Endodermal cell (in vitro differentiated cells): ENCODE data around the gene AMOT. TPM values are rescaled to one million over a fixed set of nuclear protein-coding genes. Genes with fewer than 3 reads are reported as not detected.
A peak's percentile ranks its signal among the peaks of the same experiment; 100 is the strongest.

Experiments used
- DNase-seq: peaks from one replicate; pipeline ENCODE4 v3.0.0-alpha.2; 2017
- H3K27ac ChIP-seq: 2 replicates; pipeline ENCODE4 v1.5.1; 2013; ENCODE audit warnings: mild to moderate bottlenecking, low read depth, low read length, moderate library complexity
- H3K27me3 ChIP-seq: 2 replicates; pipeline ENCODE4 v1.6.1; 2013; ENCODE audit warnings: mild to moderate bottlenecking, low read length, moderate library complexity; ENCODE audit not compliant: insufficient read depth, control insufficient read depth, poor library complexity, severe bottlenecking
- H3K36me3 ChIP-seq: 2 replicates; pipeline ENCODE4 v1.7.0; 2013; ENCODE audit warnings: mild to moderate bottlenecking, low read length, moderate library complexity; ENCODE audit not compliant: control insufficient read depth, insufficient read depth
- H3K4me1 ChIP-seq: one replicate; pipeline ENCODE4 v1.7.0; 2013; ENCODE audit warnings: low read length; ENCODE audit not compliant: control insufficient read depth, insufficient read depth
- H3K4me3 ChIP-seq: 2 replicates; pipeline ENCODE4 v1.5.1; 2013; ENCODE audit warnings: mild to moderate bottlenecking, low read length, moderate library complexity
- H3K9ac ChIP-seq: 2 replicates; pipeline ENCODE4 v1.6.1; 2013; ENCODE audit warnings: mild to moderate bottlenecking, low read length, moderate library complexity; ENCODE audit not compliant: poor library complexity, severe bottlenecking; ENCODE audit errors: extremely low read depth
- H3K9me3 ChIP-seq: 2 replicates; pipeline ENCODE4 v1.6.1; 2013; ENCODE audit warnings: mild to moderate bottlenecking, low read length, moderate library complexity; ENCODE audit not compliant: control insufficient read depth
- H3K27ac Mint-ChIP-seq: 2 replicates; pipeline ENCODE4 v1.8.0; 2020; ENCODE audit warnings: mixed read lengths
- H3K27me3 Mint-ChIP-seq: 2 replicates; pipeline ENCODE4 v1.8.0; 2021; ENCODE audit warnings: mild to moderate bottlenecking, mixed read lengths; ENCODE audit not compliant: insufficient read depth
- H3K36me3 Mint-ChIP-seq: 2 replicates; pipeline ENCODE4 v1.8.0; 2020; ENCODE audit warnings: low read depth, mixed read lengths
- H3K4me1 Mint-ChIP-seq: 2 replicates; pipeline ENCODE4 v1.8.0; 2020; ENCODE audit warnings: mixed read lengths
- H3K4me3 Mint-ChIP-seq: 2 replicates; pipeline ENCODE4 v1.8.0; 2020; ENCODE audit warnings: mild to moderate bottlenecking, moderate library complexity, mixed read lengths
- H3K9me3 Mint-ChIP-seq: 2 replicates; pipeline ENCODE4 v1.8.0; 2020; ENCODE audit warnings: mild to moderate bottlenecking, mixed read lengths
- WGBS, 2 experiments: methylation state at CpG; one replicate each; pipeline versions ENCODE4 v1.1.5 to v1.1.7; 2013; ENCODE audit warnings: missing lambda C conversion rate in 2 of 2, mixed read lengths in 1 of 2; ENCODE audit not compliant: insufficient coverage in 1 of 2, insufficient read length in 1 of 2; 5-methylcytosine and 5-hydroxymethylcytosine counted together
- total RNA-seq, 2 donors: library from RNA; stranded (reverse); fragmentation: NEBNext Ultra II Directional in 1 of 2; extraction: Animal tissue kit (Norgen Biotek cat#: 25700) in 1 of 2; gene quantifications; 2 replicates in 1 of 2; 3 replicates in 1 of 2; pipeline ENCODE4 v1.2.1, GENCODE V29; 2021
- TF ChIP-seq, protein P1 (sequence below): fragments of 200-600 bp; sonication (generic); conservative IDR thresholded peaks from 2 replicates; pipeline ENCODE4 v1.5.0; 2021; ENCODE audit warnings: antibody characterized with exemption, mild to moderate bottlenecking

AMOT gene
- total RNA-seq, 2 donors from 2014 or later = 41.3 to 59.8 TPM

DNA sequence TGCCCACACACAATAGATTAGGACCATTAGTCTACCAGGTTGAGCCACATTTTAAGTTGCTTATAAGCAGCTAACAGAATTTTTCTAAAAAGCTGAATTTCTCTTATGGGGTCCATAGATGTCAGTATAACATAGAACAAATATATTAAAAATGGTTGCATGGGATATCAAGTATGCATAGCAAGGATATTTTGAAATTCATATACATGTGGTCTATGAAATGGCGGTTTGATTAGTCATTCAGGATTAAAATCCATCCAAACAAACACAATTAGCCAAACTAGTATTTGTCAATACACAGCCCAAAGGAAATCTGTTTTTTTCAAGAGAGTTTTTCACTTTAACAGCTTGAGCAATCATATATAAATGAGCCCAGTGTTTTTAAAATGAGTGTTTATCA is 33.5 kb upstream of the AMOT start:
- Histone ChIP-seq H3K36me3 (no peaks in the 10 kb centered on the region), H3K4me1 (no peaks in the 10 kb centered on the region), H3K4me3 (no peak overlapping the region), H3K9me3 (no peaks in the 10 kb centered on the region), H3K27ac (no peak overlapping the region), H3K9ac (no peak overlapping the region), H3K27me3 (no peaks in the 10 kb centered on the region)
- no peaks in the 10 kb centered on the region for H3K36me3 Mint-ChIP-seq
- H3K27ac Mint-ChIP-seq = no peak overlapping the region
- no peaks in the 10 kb centered on the region for H3K27me3 Mint-ChIP-seq
- DNase-seq = no peak
- no peaks in the 10 kb centered on the region for H3K9me3 Mint-ChIP-seq
- peaks cover 40% of the 10 kb centered on the region for H3K4me1 Mint-ChIP-seq
- H3K4me3 Mint-ChIP-seq = no peak overlapping the region
- TF ChIP-seq, protein P1, sequence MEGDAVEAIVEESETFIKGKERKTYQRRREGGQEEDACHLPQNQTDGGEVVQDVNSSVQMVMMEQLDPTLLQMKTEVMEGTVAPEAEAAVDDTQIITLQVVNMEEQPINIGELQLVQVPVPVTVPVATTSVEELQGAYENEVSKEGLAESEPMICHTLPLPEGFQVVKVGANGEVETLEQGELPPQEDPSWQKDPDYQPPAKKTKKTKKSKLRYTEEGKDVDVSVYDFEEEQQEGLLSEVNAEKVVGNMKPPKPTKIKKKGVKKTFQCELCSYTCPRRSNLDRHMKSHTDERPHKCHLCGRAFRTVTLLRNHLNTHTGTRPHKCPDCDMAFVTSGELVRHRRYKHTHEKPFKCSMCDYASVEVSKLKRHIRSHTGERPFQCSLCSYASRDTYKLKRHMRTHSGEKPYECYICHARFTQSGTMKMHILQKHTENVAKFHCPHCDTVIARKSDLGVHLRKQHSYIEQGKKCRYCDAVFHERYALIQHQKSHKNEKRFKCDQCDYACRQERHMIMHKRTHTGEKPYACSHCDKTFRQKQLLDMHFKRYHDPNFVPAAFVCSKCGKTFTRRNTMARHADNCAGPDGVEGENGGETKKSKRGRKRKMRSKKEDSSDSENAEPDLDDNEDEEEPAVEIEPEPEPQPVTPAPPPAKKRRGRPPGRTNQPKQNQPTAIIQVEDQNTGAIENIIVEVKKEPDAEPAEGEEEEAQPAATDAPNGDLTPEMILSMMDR = peak; percentile 44
- WGBS, 2 experiments = no CpG with 5 or more reads among the region's 1 CpG

DNA sequence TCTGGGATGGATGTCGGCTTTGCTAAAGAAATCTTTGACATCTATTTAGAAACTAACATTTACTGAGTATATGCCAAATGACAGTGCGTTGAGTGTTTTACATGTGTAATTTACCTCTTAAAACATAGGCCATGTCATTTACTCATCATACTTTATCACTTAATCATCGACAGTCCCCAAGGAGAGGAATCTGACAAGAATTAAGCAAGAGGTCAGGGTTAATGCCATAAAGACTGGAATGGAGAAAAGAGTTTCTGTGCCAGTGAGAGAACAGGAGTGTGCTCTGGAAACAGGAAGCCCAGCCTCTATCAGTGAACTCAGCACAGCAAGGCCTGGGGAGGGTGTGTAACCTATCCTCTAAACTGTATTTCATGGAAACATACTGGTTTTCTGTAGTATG is 28.0 kb upstream of the AMOT start:
- no peaks in the 10 kb centered on the region for H3K27me3 ChIP-seq
- no peak overlapping the region for H3K27ac ChIP-seq
- Mint-ChIP-seq H3K4me1 (peaks cover 7% of the 10 kb centered on the region), H3K36me3 (no peaks in the 10 kb centered on the region), H3K27me3 (no peaks in the 10 kb centered on the region), H3K4me3 (no peak overlapping the region), H3K9me3 (no peaks in the 10 kb centered on the region), H3K27ac (no peak overlapping the region)
- DNase-seq = no peak
- no peak overlapping the region for H3K4me3 ChIP-seq
- WGBS, 2 experiments = 100% methylated on average over 1 of the region's 3 CpGs; no CpG with 5 or more reads in 1 of the 2 experiments
- H3K4me1 ChIP-seq = no peaks in the 10 kb centered on the region
- no peaks in the 10 kb centered on the region for H3K36me3 ChIP-seq
- TF ChIP-seq, protein P1 = no peak
- no peak overlapping the region for H3K9ac ChIP-seq
- H3K9me3 ChIP-seq = no peaks in the 10 kb centered on the region

DNA sequence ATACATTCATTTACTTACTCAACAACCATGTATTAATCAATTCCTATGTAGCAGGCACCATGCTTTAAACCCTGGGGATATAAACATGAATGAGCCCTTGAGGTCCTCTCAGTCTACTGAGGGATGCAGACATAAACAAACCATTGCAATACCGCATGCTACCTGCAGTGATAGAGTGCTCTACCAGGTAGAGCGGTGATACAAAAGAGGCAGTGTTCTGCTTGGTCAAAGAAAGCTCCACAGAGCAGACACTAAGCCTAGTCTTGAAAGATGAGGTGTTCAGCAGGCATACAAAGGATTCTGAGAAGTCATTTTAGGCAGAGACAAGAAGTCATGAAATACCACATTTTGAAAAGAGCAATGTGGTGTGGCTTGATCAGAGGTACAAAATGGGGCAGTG is 26.9 kb upstream of the AMOT start:
- Mint-ChIP-seq H3K9me3 (no peaks in the 10 kb centered on the region), H3K27me3 (no peaks in the 10 kb centered on the region), H3K4me3 (no peak overlapping the region), H3K27ac (no peak overlapping the region), H3K4me1 (peaks cover 5% of the 10 kb centered on the region), H3K36me3 (no peaks in the 10 kb centered on the region)
- Histone ChIP-seq H3K4me3 (no peak overlapping the region), H3K27ac (no peak overlapping the region), H3K27me3 (no peaks in the 10 kb centered on the region), H3K9ac (no peak overlapping the region), H3K36me3 (no peaks in the 10 kb centered on the region), H3K9me3 (no peaks in the 10 kb centered on the region), H3K4me1 (no peaks in the 10 kb centered on the region)
- TF ChIP-seq, protein P1 = peak; percentile 73
- WGBS, 2 experiments = 38% methylated on average over 2 of the region's 2 CpGs; no CpG with 5 or more reads in 1 of the 2 experiments
- DNase-seq = peak; percentile 68
